B cell (primary cell): ENCODE results near the gene CNNM3. TPM values are rescaled to one million over a fixed set of nuclear protein-coding genes. Genes with fewer than 3 reads are reported as not detected.

Source experiments
- ATAC-seq: fragments of 200-7000 bp; cut with Tn5 transposase; one replicate; pipeline ENCODE4 v1.10.0; 2021; ENCODE audit warnings: low read depth, mild to moderate bottlenecking, moderate number of reproducible peaks, moderate library complexity
- CTCF ChIA-PET: fragments of 350-600 bp; sonication (Branson Sonifier 250); formaldehyde crosslinking; loops from one replicate; lab custom pipeline; 2021; ENCODE audit warnings: antibody characterized with exemption, inconsistent platforms; lab: Charles Lee
- POLR2A ChIA-PET: fragments of 350-600 bp; sonication (Branson Sonifier 250); formaldehyde crosslinking; loops from one replicate; lab custom pipeline; 2021; ENCODE audit warnings: antibody characterized with exemption; lab: Charles Lee
- DNase-seq: peaks from one replicate; pipeline ENCODE4 v3.0.0; 2013
- H2AFZ ChIP-seq: 2 replicates; pipeline ENCODE4 v1.6.1; 2012; ENCODE audit warnings: mild to moderate bottlenecking, low read depth, low read length; ENCODE audit not compliant: insufficient read depth, poor library complexity, severe bottlenecking
- H3K27ac ChIP-seq, 2 donors: 1 replicate in 1 of 2; 2 replicates in 1 of 2; pipeline ENCODE4 v1.5.1; 2012 to 2013; ENCODE audit warnings: low read length in 2 of 2, mild to moderate bottlenecking in 2 of 2, moderate library complexity in 1 of 2
- H3K27me3 ChIP-seq, 4 experiments: fragments of 200-600 bp in 1 of 4; sonication (generic) in 1 of 4; replicated peaks in 1 of 4; 1 replicate in 2 of 4; 2 replicates in 2 of 4; pipeline versions ENCODE4 v1.6.1 to v1.7.0; 2013 to 2016; ENCODE audit warnings: low read length in 3 of 4, mild to moderate bottlenecking in 2 of 4, mixed read lengths in 1 of 4, moderate library complexity in 1 of 4; ENCODE audit not compliant: insufficient read depth in 4 of 4, control insufficient read depth in 3 of 4; ENCODE audit errors: control extremely low read depth in 1 of 4
- H3K36me3 ChIP-seq, 2 experiments: replicated peaks in 1 of 2; 1 replicate in 1 of 2; 2 replicates in 1 of 2; pipeline versions ENCODE4 v1.6.1 to v1.7.1; 2013; ENCODE audit warnings: low read length in 1 of 2; ENCODE audit not compliant: insufficient read depth in 2 of 2, control insufficient read depth in 1 of 2; ENCODE audit errors: control extremely low read depth in 1 of 2, extremely low read depth in 1 of 2
- H3K4me1 ChIP-seq, 2 donors: fragments of 200-600 bp in 1 of 2; sonication (generic) in 1 of 2; 1 replicate in 1 of 2; 2 replicates in 1 of 2; pipeline versions ENCODE4 v1.5.1 to v1.6.1; 2013 to 2017; ENCODE audit warnings: low read length in 2 of 2; ENCODE audit not compliant: control insufficient read depth in 2 of 2, insufficient read depth in 2 of 2
- H3K4me2 ChIP-seq: replicated peaks from 2 replicates; pipeline ENCODE3; 2012; ENCODE audit warnings: mild to moderate bottlenecking, low read depth, low read length; ENCODE audit not compliant: poor library complexity, severe bottlenecking
- H3K4me3 ChIP-seq, 5 experiments: fragments of 200-600 bp in 1 of 5; sonication (generic) in 1 of 5; 1 replicate in 3 of 5; 2 replicates in 2 of 5; pipeline versions ENCODE4 v1.5.1 to v1.7.0; 2011 to 2016; ENCODE audit warnings: low read length in 4 of 5, mild to moderate bottlenecking in 4 of 5, low read depth in 2 of 5, control low read depth in 1 of 5, moderate library complexity in 1 of 5; ENCODE audit not compliant: insufficient read depth in 1 of 5; ENCODE audit errors: control extremely low read depth in 1 of 5, extremely low read depth in 1 of 5
- H3K79me2 ChIP-seq: fragments of 200-600 bp; sonication (generic); one replicate; pipeline ENCODE4 v1.6.0; 2016; ENCODE audit warnings: low read length; ENCODE audit not compliant: control insufficient read depth, insufficient read depth
- H3K9ac ChIP-seq: fragments of 200-600 bp; sonication (generic); 2 replicates; pipeline ENCODE4 v1.6.1; 2017; ENCODE audit warnings: mild to moderate bottlenecking, low read length, moderate library complexity
- H3K9me3 ChIP-seq, 3 donors: one replicate each; pipeline versions ENCODE4 v1.6.1 to v1.7.1; 2013; ENCODE audit warnings: low read length in 2 of 3; ENCODE audit not compliant: control insufficient read depth in 2 of 3, insufficient read depth in 1 of 3; ENCODE audit errors: control extremely low read depth in 1 of 3
- H4K20me1 ChIP-seq: 2 replicates; pipeline ENCODE4 v1.6.0; 2012; ENCODE audit warnings: mild to moderate bottlenecking, low read length; ENCODE audit not compliant: insufficient read depth, control insufficient read depth, poor library complexity, severe bottlenecking
- H3K27ac Mint-ChIP-seq: one replicate; pipeline ENCODE4 v1.8.0; 2021; ENCODE audit warnings: mixed read lengths
- H3K27me3 Mint-ChIP-seq: one replicate; pipeline ENCODE4 v1.8.0; 2021; ENCODE audit warnings: mixed read lengths
- H3K4me1 Mint-ChIP-seq: one replicate; pipeline ENCODE4 v1.8.0; 2021; ENCODE audit warnings: mixed read lengths
- H3K4me3 Mint-ChIP-seq: one replicate; pipeline ENCODE4 v1.8.0; 2021; ENCODE audit warnings: mixed read lengths
- H3K9me3 Mint-ChIP-seq: one replicate; pipeline ENCODE4 v1.8.0; 2022; ENCODE audit warnings: mixed read lengths; ENCODE audit not compliant: insufficient read depth
- CTCF ChIP-seq: fragments of 200-600 bp; IDR thresholded peaks from one replicate; pipeline ENCODE4 v1.8.0; 2022; ENCODE audit warnings: antibody characterized with exemption, mild to moderate bottlenecking
- EZH2 ChIP-seq: IDR thresholded peaks from 2 replicates; pipeline ENCODE4 v1.6.1; 2012; ENCODE audit warnings: borderline replicate concordance, low read depth, mild to moderate bottlenecking, moderate library complexity, low read length; ENCODE audit not compliant: insufficient read depth, poor library complexity, severe bottlenecking
- WGBS: methylation state at CpG from one replicate; pipeline ENCODE4 v1.1.5; 2013; ENCODE audit warnings: missing lambda C conversion rate; ENCODE audit not compliant: insufficient coverage; 5-methylcytosine and 5-hydroxymethylcytosine counted together
- intact Hi-C: fragments of 100-400 bp; cut with micrococcal nuclease; formaldehyde crosslinking; loops from one replicate; pipeline ENCODE4 v1.10.0; 2022
- polyA plus RNA-seq: library from polyadenylated mRNA; depleted of rRNA; stranded (reverse); fragments of >200 nt; gene quantifications from 2 replicates; pipeline ENCODE4 v1.2.3, GENCODE V29; 2012
- total RNA-seq, 2 donors: library from RNA; stranded (reverse); fragments of 120-200 nt in 1 of 2; gene quantifications; 1 replicate in 1 of 2; 2 replicates in 1 of 2; pipeline versions ENCODE4 v1.2.3 to v1.2.4, GENCODE V29; 2013 to 2022

Gene CNNM3
- total and polyA plus RNA-seq, 2 donors (not counting 1 experiment from before 2014, with no cell fraction given), result 28.8 to 54.7 TPM

GRCh38 chr2:96860065-96861029, 44.3 kb downstream of the CNNM3 start:
- CTCF ChIA-PET, result interaction anchor here (0.6 kb wide), 1 partner anchor 451 kb away, joined by 3 read pairs; no protein-coding TSS in a partner anchor
- POLR2A ChIA-PET, result no interaction called here

More at GRCh38 chr2:96860065-96861029, 44.3 kb downstream of the CNNM3 start:
- Mint-ChIP-seq H3K9me3 (no peaks in the 10 kb centered on the region), H3K27me3 (peaks cover under 1% of the 10 kb centered on the region), H3K4me3 (peak overlapping the region; percentile 6), H3K4me1 (peaks cover 13% of the 10 kb centered on the region), H3K27ac (no peak overlapping the region)
- no peak overlapping the region for H3K27ac ChIP-seq
- peaks cover 20% of the 10 kb centered on the region for H3K79me2 ChIP-seq
- H3K4me1 ChIP-seq, result peaks cover 16 to 20% of the 10 kb centered on the region in 2 donors
- peaks cover 0 to 10% (median 0%) of the 10 kb centered on the region in 4 experiments for H3K27me3 ChIP-seq
- no peak overlapping the region for H3K4me3 ChIP-seq
- peaks cover 6% of the 10 kb centered on the region for H4K20me1 ChIP-seq
- ATAC-seq (no peak), DNase-seq (no peak)
- no peaks in the 10 kb centered on the region for H3K36me3 ChIP-seq
- intact Hi-C loops, result no loop called here
- WGBS, result 86% methylated on average over 31 of the region's 38 CpGs
- TF ChIP-seq CTCF (no peak), EZH2 (no peak)
- no peaks in the 10 kb centered on the region for H3K9me3 ChIP-seq
- H2AFZ ChIP-seq, result no peak overlapping the region
- H3K4me2 ChIP-seq, result no peak overlapping the region
- no peak overlapping the region for H3K9ac ChIP-seq
